Amygdala (tissue), 56 donors: ENCODE measurements around the gene RNF220.

Source experiments
- DNase-seq, 56 donors: peaks; one replicate each; lab custom pipeline; 2025; lab: John Stamatoyannopoulos, UW

The RNF220 gene

GRCh38 chr1:44571712-44572571 lies 166.9 kb downstream of the RNF220 start:
- DNase-seq: peak in 6 of 56 donors; percentile 7 to 40 (median 20)

- DNase-seq: no peak
These were observed 167.5 kb downstream of the RNF220 start for GRCh38 chr1:44572572-44572879.

- no peak for DNase-seq
These were observed 170.3 kb downstream of the RNF220 start for GRCh38 chr1:44575396-44575795.

- peak in 36 of 56 donors; percentile 8 to 75 (median 34) for DNase-seq
These were observed 171.5 kb downstream of the RNF220 start for GRCh38 chr1:44576456-44577150.

- DNase-seq: no peak
These were observed 176.2 kb downstream of the RNF220 start for GRCh38 chr1:44581205-44581604.

GRCh38 chr1:44584167-44584566 lies 179.1 kb downstream of the RNF220 start:
- no peak for DNase-seq

- DNase-seq: no peak
These were observed 180.4 kb downstream of the RNF220 start for GRCh38 chr1:44585315-44585920.

- DNase-seq: peak in 31 of 56 donors; percentile 13 to 76 (median 39)
These were observed 182.9 kb downstream of the RNF220 start for GRCh38 chr1:44587796-44588460.

- DNase-seq: no peak
These were observed 183.6 kb downstream of the RNF220 start for GRCh38 chr1:44588551-44589210.

- peak in 1 of 56 donors; percentile 11 for DNase-seq
These were observed 185.4 kb downstream of the RNF220 start for GRCh38 chr1:44590475-44590874.

GRCh38 chr1:44591381-44591780 lies 186.3 kb downstream of the RNF220 start:
- DNase-seq: no peak

- peak; percentile 26 to 98 (median 87) for DNase-seq
These were observed 187.4 kb downstream of the RNF220 start for GRCh38 chr1:44592208-44593145.

- peak in 3 of 56 donors; percentile 22 to 28 (median 28) for DNase-seq
These were observed 189.3 kb downstream of the RNF220 start for GRCh38 chr1:44594353-44594752.

GRCh38 chr1:44594871-44595735 lies 190.0 kb downstream of the RNF220 start:
- DNase-seq: peak; percentile 18 to 87 (median 64)

- no peak for DNase-seq
These were observed 191.5 kb downstream of the RNF220 start for GRCh38 chr1:44596511-44596910.

GRCh38 chr1:44598167-44598566 lies 193.1 kb downstream of the RNF220 start:
- no peak for DNase-seq

- DNase-seq: peak in 6 of 56 donors; percentile 13 to 29 (median 21)
These were observed 197.9 kb downstream of the RNF220 start for GRCh38 chr1:44602634-44603628.
